Pancreas (tissue), 10 donors: ENCODE measurements around the gene MLPH. TPM values are rescaled to one million over a fixed set of nuclear protein-coding genes. Genes with fewer than 3 reads are reported as not detected.
A peak's percentile ranks its signal among the peaks of the same experiment; 100 is the strongest.

Source experiments
- ATAC-seq, 4 donors: fragments of 200-7000 bp; cut with Tn5 transposase; one replicate each; pipeline versions ENCODE4 v1.8.0 to v1.9.1; 2020; ENCODE audit warnings: mild to moderate bottlenecking in 4 of 4, moderate library complexity in 4 of 4
- DNase-seq, 6 donors: peaks; one replicate each; pipeline ENCODE4 v3.0.0-alpha.2; 2020
- FAIRE-seq: peaks from 2 replicates; lab custom pipeline; 2012; peaks lifted over from hg19 to GRCh38; lab: Jason Lieb, UNC
- H3K27ac ChIP-seq, 4 donors: fragments of 200-600 bp; sonication (generic); 1 replicate in 3 of 4; 2 replicates in 1 of 4; pipeline versions ENCODE4 v1.5.0 to v1.8.0; 2020
- H3K27me3 ChIP-seq, 4 donors: fragments of 200-600 bp; one replicate each; pipeline ENCODE4 v1.8.0; 2021
- H3K36me3 ChIP-seq, 3 donors: fragments of 200-600 bp; sonication (generic) in 1 of 3; one replicate each; pipeline versions ENCODE4 v1.5.0 to v1.8.0; 2020 to 2021
- H3K4me1 ChIP-seq, 3 donors: fragments of 200-600 bp; one replicate each; pipeline ENCODE4 v1.8.0; 2021
- H3K4me3 ChIP-seq, 4 donors: fragments of 200-600 bp; sonication (generic) in 2 of 4; one replicate each; pipeline versions ENCODE4 v1.5.0 to v1.8.0; 2020 to 2021
- H3K9me3 ChIP-seq, 4 donors: fragments of 200-600 bp; one replicate each; pipeline ENCODE4 v1.8.0; 2021
- CTCF ChIP-seq, 4 donors: fragments of 200-600 bp; sonication (generic) in 3 of 4; IDR thresholded peaks; one replicate each; pipeline versions ENCODE4 v1.5.0 to v1.8.0; 2021; ENCODE audit warnings: antibody characterized with exemption in 4 of 4
- WGBS, 2 donors: extraction: QIAGEN DNeasy Blood & Tissue Kit; methylation state at CpG; one replicate each; pipeline ENCODE4 v1.1.7; 2013; 5-methylcytosine and 5-hydroxymethylcytosine counted together
- intact Hi-C, 3 donors: fragments of 100-400 bp; cut with DNase I; formaldehyde crosslinking; loops; one replicate each; pipeline versions ENCODE4 v1.11.1 to v1.14.2; 2022
- polyA plus RNA-seq, 2 donors: library from polyadenylated mRNA; stranded (reverse); fragments of 200-250 nt; gene quantifications; one replicate each; pipeline ENCODE4 v1.2.3, GENCODE V29; 2013
- total RNA-seq, 6 donors: library from RNA; stranded (reverse); fragmentation: NEBNext Ultra II Directional in 4 of 6; extraction: Animal tissue kit (Norgen Biotek cat#: 25700) in 4 of 6; gene quantifications; one replicate each; pipeline versions ENCODE4 v1.2.1 to v1.2.4, GENCODE V29; 2021 to 2023
- donor health status: healthy with polysubstance abuse.
- donor health status: DM: no; HTN: no; CAD: no; lungs with moderate emphysema.
- donor health status: DM: no; HTN: no; CAD: no.
- donor health status: control.
- donor health status: control.
- donor health status: Bipolar disorder and iron deficiency.
- donor health status: DM: yes; HTN: yes; CAD: no.
- donor health status: DM: no; HTN: no; CAD: no.
- donor health status: DM: no; HTN: no; CAD: no.
- donor health status: DM: yes; HTN: yes; CAD: no.

MLPH gene
- total and polyA plus RNA-seq, 8 donors, result 6.2 to 45.2 (median 19.3) TPM

- Histone ChIP-seq H3K9me3 (no peaks in the 10 kb centered on the region), H3K36me3 (peaks cover 0 to 16% (median 8%) of the 10 kb centered on the region in 3 donors), H3K4me3 (no peak overlapping the region), H3K27me3 (no peaks in the 10 kb centered on the region), H3K4me1 (peaks cover 0 to 7% (median 6%) of the 10 kb centered on the region in 3 donors), H3K27ac (no peak overlapping the region)
- DNase-seq, result peak in 1 of 6 donors; percentile 26
- 88 to 93% methylated on average over 8 of the region's 8 CpGs for WGBS, 2 donors
- ATAC-seq, result no peak
- intact Hi-C loops, result loop anchor here in 2 of 3 donors (5.0 to 10.0 kb wide), 4 partner anchors 62 to 419 kb away; no protein-coding TSS in a partner anchor
- no peak for FAIRE-seq
- TF ChIP-seq CTCF (IDR thresholded peaks at IDR 0.05), result no peak
Measured at GRCh38 chr2:237573721-237574415, 86.8 kb downstream of the MLPH start.

- Histone ChIP-seq H3K27ac (no peak overlapping the region), H3K9me3 (no peaks in the 10 kb centered on the region), H3K27me3 (no peaks in the 10 kb centered on the region), H3K4me1 (peaks cover 0 to 7% (median 6%) of the 10 kb centered on the region in 3 donors), H3K4me3 (no peak overlapping the region), H3K36me3 (peaks cover 0 to 16% (median 8%) of the 10 kb centered on the region in 3 donors)
- ATAC-seq (no peak), FAIRE-seq (no peak), DNase-seq (peak in 1 of 6 donors; percentile 42)
- 87 to 93% methylated on average over 9 of the region's 9 CpGs for WGBS, 2 donors
- no peak for TF ChIP-seq CTCF (IDR thresholded peaks at IDR 0.05)
- intact Hi-C loops, result loop anchor here in 2 of 3 donors (5.0 to 10.0 kb wide), 4 partner anchors 62 to 420 kb away; no protein-coding TSS in a partner anchor
Measured at GRCh38 chr2:237574467-237574866, 87.4 kb downstream of the MLPH start.

GRCh38 chr2:237574894-237575868 is 88.1 kb downstream of the MLPH start:
- ATAC-seq (peak in 2 of 4 donors; percentile 9 to 51), FAIRE-seq (no peak), DNase-seq (peak in 1 of 6 donors; percentile 54)
- peaks cover 0 to 16% (median 8%) of the 10 kb centered on the region in 3 donors for H3K36me3 ChIP-seq
- no peak for TF ChIP-seq CTCF (IDR thresholded peaks at IDR 0.05)
- intact Hi-C loops, result loop anchor here in 2 of 3 donors (5.0 to 10.0 kb wide), 4 partner anchors 63 to 420 kb away; no protein-coding TSS in a partner anchor
- 76 to 78% methylated on average over 25 of the region's 25 CpGs for WGBS, 2 donors
- no peak overlapping the region for H3K27ac ChIP-seq
- no peaks in the 10 kb centered on the region for H3K9me3 ChIP-seq
- H3K27me3 ChIP-seq, result no peaks in the 10 kb centered on the region
- H3K4me1 ChIP-seq, result peaks cover 0 to 7% (median 6%) of the 10 kb centered on the region in 3 donors
- no peak overlapping the region for H3K4me3 ChIP-seq

- no peak overlapping the region for H3K27ac ChIP-seq
- no peaks in the 10 kb centered on the region for H3K9me3 ChIP-seq
- DNase-seq, result peak in 1 of 6 donors; percentile 48
- no peaks in the 10 kb centered on the region for H3K27me3 ChIP-seq
- WGBS, 2 donors, result 90 to 93% methylated on average over 27 of the region's 27 CpGs
- no peak overlapping the region for H3K4me3 ChIP-seq
- intact Hi-C loops, result loop anchor here in 2 of 3 donors (10.0 kb wide), 2 partner anchors 169 to 421 kb away; no protein-coding TSS in a partner anchor
- H3K4me1 ChIP-seq, result peaks cover 0 to 7% (median 6%) of the 10 kb centered on the region in 3 donors
- no peak for TF ChIP-seq CTCF (IDR thresholded peaks at IDR 0.05)
- ATAC-seq, result no peak
- no peak for FAIRE-seq
- peaks cover 0 to 16% (median 8%) of the 10 kb centered on the region in 3 donors for H3K36me3 ChIP-seq
Measured at GRCh38 chr2:237575869-237576862, 89.1 kb downstream of the MLPH start.
